CD14-positive monocyte (primary cell): Measurements from ENCODE around the gene NEU1. TPM values are rescaled to one million over a fixed set of nuclear protein-coding genes. Genes with fewer than 3 reads are reported as not detected.

Experiments
- DNase-seq, 3 donors: peaks; one replicate each; pipeline ENCODE4 v3.0.0-alpha.2; 2011 to 2022
- H2AFZ ChIP-seq: 2 replicates; pipeline ENCODE4 v1.6.0; 2012; ENCODE audit warnings: mild to moderate bottlenecking, low read depth, low read length, inconsistent platforms; ENCODE audit not compliant: insufficient read depth, poor library complexity, severe bottlenecking
- H3K27ac ChIP-seq, 2 donors: 1 replicate in 1 of 2; 2 replicates in 1 of 2; pipeline ENCODE4 v1.5.1; 2012 to 2013; ENCODE audit warnings: low read length in 2 of 2, control low read depth in 1 of 2, inconsistent platforms in 1 of 2, low read depth in 1 of 2, mild to moderate bottlenecking in 1 of 2
- H3K27me3 ChIP-seq, 2 donors: one replicate each; pipeline versions ENCODE4 v1.6.0 to v1.6.1; 2011 to 2013; ENCODE audit warnings: low read length in 2 of 2; ENCODE audit not compliant: control insufficient read depth in 2 of 2, insufficient read depth in 2 of 2
- H3K36me3 ChIP-seq, 2 donors: replicated peaks in 1 of 2; 1 replicate in 1 of 2; 2 replicates in 1 of 2; pipeline versions ENCODE4 v1.5.1 to v1.6.1; 2012 to 2013; ENCODE audit warnings: low read length in 2 of 2, control low read depth in 1 of 2, inconsistent platforms in 1 of 2, mild to moderate bottlenecking in 1 of 2; ENCODE audit not compliant: insufficient read depth in 2 of 2, control insufficient read depth in 1 of 2
- H3K4me1 ChIP-seq, 2 donors: 1 replicate in 1 of 2; 2 replicates in 1 of 2; pipeline versions ENCODE4 v1.5.1 to v1.6.1; 2012 to 2013; ENCODE audit warnings: low read length in 2 of 2, control low read depth in 1 of 2, inconsistent platforms in 1 of 2, mild to moderate bottlenecking in 1 of 2, moderate library complexity in 1 of 2; ENCODE audit not compliant: insufficient read depth in 2 of 2, control insufficient read depth in 1 of 2
- H3K4me2 ChIP-seq: replicated peaks from 2 replicates; pipeline ENCODE3; 2012; ENCODE audit warnings: low read length, moderate library complexity, mild to moderate bottlenecking; ENCODE audit not compliant: poor library complexity, severe bottlenecking; ENCODE audit errors: extremely low read depth
- H3K4me3 ChIP-seq, 3 experiments: fragments of 200-600 bp in 1 of 3; sonication (generic) in 1 of 3; replicated peaks in 1 of 3; 1 replicate in 2 of 3; 2 replicates in 1 of 3; pipeline ENCODE4 v1.5.1; 2011 to 2013; ENCODE audit warnings: low read length in 3 of 3, mild to moderate bottlenecking in 3 of 3, control low read depth in 2 of 3, low read depth in 2 of 3, inconsistent platforms in 1 of 3, moderate library complexity in 1 of 3
- H3K79me2 ChIP-seq: 2 replicates; pipeline ENCODE4 v1.6.0; 2012; ENCODE audit warnings: mild to moderate bottlenecking, control low read depth, inconsistent platforms, low read length, moderate library complexity; ENCODE audit not compliant: insufficient read depth
- H3K9ac ChIP-seq: 2 replicates; pipeline ENCODE4 v1.6.0; 2017; ENCODE audit warnings: low read length, mild to moderate bottlenecking; ENCODE audit not compliant: insufficient read depth, poor library complexity, severe bottlenecking
- H3K9me3 ChIP-seq, 2 donors: replicated peaks in 1 of 2; 1 replicate in 1 of 2; 2 replicates in 1 of 2; pipeline versions ENCODE4 v1.5.1 to v1.6.1; 2012 to 2013; ENCODE audit warnings: low read length in 2 of 2, control low read depth in 1 of 2; ENCODE audit not compliant: control insufficient read depth in 1 of 2, insufficient read depth in 1 of 2
- H4K20me1 ChIP-seq: 2 replicates; pipeline ENCODE4 v1.6.0; 2012; ENCODE audit warnings: mild to moderate bottlenecking, low read length, control low read depth, moderate library complexity; ENCODE audit not compliant: insufficient read depth
- H3K27ac Mint-ChIP-seq, 7 donors: one replicate each; pipeline ENCODE4 v1.8.0; 2020; ENCODE audit warnings: mild to moderate bottlenecking in 7 of 7, mixed read lengths in 7 of 7, moderate library complexity in 6 of 7, inconsistent platforms in 2 of 7
- H3K27me3 Mint-ChIP-seq, 3 donors: one replicate each; pipeline ENCODE4 v1.8.0; 2021 to 2022; ENCODE audit warnings: low read depth in 3 of 3, mild to moderate bottlenecking in 3 of 3, mixed read lengths in 3 of 3, moderate library complexity in 3 of 3, inconsistent platforms in 1 of 3
- H3K36me3 Mint-ChIP-seq, 2 donors: one replicate each; pipeline ENCODE4 v1.8.0; 2020; ENCODE audit warnings: mixed read lengths in 2 of 2, inconsistent platforms in 1 of 2, mild to moderate bottlenecking in 1 of 2
- H3K4me1 Mint-ChIP-seq: one replicate; pipeline ENCODE4 v1.8.0; 2020; ENCODE audit warnings: mild to moderate bottlenecking, mixed read lengths
- H3K4me3 Mint-ChIP-seq, 2 donors: one replicate each; pipeline ENCODE4 v1.8.0; 2020; ENCODE audit warnings: mild to moderate bottlenecking in 2 of 2, mixed read lengths in 2 of 2, moderate library complexity in 1 of 2
- H3K9me3 Mint-ChIP-seq, 7 donors: one replicate each; pipeline ENCODE4 v1.8.0; 2020 to 2022; ENCODE audit warnings: mixed read lengths in 7 of 7, mild to moderate bottlenecking in 6 of 7, moderate library complexity in 6 of 7, inconsistent platforms in 2 of 7
- WGBS: methylation state at CpG from one replicate; pipeline ENCODE4 v1.1.5; 2013; ENCODE audit warnings: missing lambda C conversion rate; ENCODE audit not compliant: insufficient coverage; 5-methylcytosine and 5-hydroxymethylcytosine counted together
- intact Hi-C, 2 donors: fragments of 100-400 bp; cut with micrococcal nuclease; formaldehyde crosslinking; loops; one replicate each; pipeline versions ENCODE4 v1.15.0 to v1.15.1; 2023
- polyA plus RNA-seq, 3 donors: library from polyadenylated mRNA; depleted of rRNA in 1 of 3; unstranded in 2 of 3; stranded (reverse) in 1 of 3; fragments of 300-500 nt in 2 of 3; fragments of >200 nt in 1 of 3; fragmentation: Illumina TruSeq in 2 of 3; gene quantifications; 1 replicate in 2 of 3; 2 replicates in 1 of 3; pipeline ENCODE4 v1.2.3, GENCODE V29; 2012 to 2021
- TF ChIP-seq, protein P1 (sequence below): fragments of 200-600 bp; IDR thresholded peaks from one replicate; pipeline ENCODE4 v1.8.0; 2022; ENCODE audit warnings: antibody characterized with exemption, mild to moderate bottlenecking

NEU1 gene
- polyA plus RNA-seq, 3 donors = 70.2 to 89.5 (median 81.8) TPM

DNA sequence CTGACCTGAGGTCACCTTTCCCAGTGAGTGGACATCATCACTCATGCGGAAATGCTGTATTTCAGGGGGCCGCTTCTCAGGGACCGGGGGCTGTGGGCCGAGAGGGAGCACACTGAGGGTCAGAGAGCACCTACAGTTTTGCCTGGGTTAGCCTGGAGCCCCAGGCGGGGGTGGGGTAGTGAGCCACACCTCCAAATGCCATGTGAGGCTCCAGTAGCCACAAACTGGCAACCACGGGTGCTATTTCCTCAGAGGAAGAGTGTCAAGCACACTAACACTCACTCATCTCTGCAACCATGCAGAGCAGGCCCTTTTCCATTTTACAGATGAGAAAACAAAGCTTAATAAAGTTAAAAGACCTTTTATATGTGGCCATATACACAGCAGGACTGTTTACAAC, 30.2 kb upstream of the NEU1 start:
- WGBS = 78% methylated on average over 6 of the region's 6 CpGs
- peaks cover 41 to 60% of the 10 kb centered on the region in 2 donors for H3K36me3 Mint-ChIP-seq
- Histone ChIP-seq H2AFZ (no peak overlapping the region), H3K9ac (no peak overlapping the region), H3K9me3 (no peaks in the 10 kb centered on the region), H3K27ac (no peak overlapping the region), H4K20me1 (no peaks in the 10 kb centered on the region), H3K4me3 (no peak overlapping the region), H3K4me1 (peaks cover 6 to 13% of the 10 kb centered on the region in 2 donors), H3K79me2 (peaks cover 7% of the 10 kb centered on the region), H3K4me2 (no peak overlapping the region), H3K27me3 (no peaks in the 10 kb centered on the region), H3K36me3 (peaks cover 46 to 63% of the 10 kb centered on the region in 2 donors)
- H3K4me1 Mint-ChIP-seq = peaks cover 11% of the 10 kb centered on the region
- peak overlapping the region in 2 of 7 donors; percentile 27 to 37 for H3K27ac Mint-ChIP-seq
- no peaks in the 10 kb centered on the region for H3K9me3 Mint-ChIP-seq
- no peaks in the 10 kb centered on the region for H3K27me3 Mint-ChIP-seq
- intact Hi-C loops = no loop called here
- TF ChIP-seq, protein P1, sequence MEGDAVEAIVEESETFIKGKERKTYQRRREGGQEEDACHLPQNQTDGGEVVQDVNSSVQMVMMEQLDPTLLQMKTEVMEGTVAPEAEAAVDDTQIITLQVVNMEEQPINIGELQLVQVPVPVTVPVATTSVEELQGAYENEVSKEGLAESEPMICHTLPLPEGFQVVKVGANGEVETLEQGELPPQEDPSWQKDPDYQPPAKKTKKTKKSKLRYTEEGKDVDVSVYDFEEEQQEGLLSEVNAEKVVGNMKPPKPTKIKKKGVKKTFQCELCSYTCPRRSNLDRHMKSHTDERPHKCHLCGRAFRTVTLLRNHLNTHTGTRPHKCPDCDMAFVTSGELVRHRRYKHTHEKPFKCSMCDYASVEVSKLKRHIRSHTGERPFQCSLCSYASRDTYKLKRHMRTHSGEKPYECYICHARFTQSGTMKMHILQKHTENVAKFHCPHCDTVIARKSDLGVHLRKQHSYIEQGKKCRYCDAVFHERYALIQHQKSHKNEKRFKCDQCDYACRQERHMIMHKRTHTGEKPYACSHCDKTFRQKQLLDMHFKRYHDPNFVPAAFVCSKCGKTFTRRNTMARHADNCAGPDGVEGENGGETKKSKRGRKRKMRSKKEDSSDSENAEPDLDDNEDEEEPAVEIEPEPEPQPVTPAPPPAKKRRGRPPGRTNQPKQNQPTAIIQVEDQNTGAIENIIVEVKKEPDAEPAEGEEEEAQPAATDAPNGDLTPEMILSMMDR = no peak
- DNase-seq = no peak
- H3K4me3 Mint-ChIP-seq = no peak overlapping the region

DNA sequence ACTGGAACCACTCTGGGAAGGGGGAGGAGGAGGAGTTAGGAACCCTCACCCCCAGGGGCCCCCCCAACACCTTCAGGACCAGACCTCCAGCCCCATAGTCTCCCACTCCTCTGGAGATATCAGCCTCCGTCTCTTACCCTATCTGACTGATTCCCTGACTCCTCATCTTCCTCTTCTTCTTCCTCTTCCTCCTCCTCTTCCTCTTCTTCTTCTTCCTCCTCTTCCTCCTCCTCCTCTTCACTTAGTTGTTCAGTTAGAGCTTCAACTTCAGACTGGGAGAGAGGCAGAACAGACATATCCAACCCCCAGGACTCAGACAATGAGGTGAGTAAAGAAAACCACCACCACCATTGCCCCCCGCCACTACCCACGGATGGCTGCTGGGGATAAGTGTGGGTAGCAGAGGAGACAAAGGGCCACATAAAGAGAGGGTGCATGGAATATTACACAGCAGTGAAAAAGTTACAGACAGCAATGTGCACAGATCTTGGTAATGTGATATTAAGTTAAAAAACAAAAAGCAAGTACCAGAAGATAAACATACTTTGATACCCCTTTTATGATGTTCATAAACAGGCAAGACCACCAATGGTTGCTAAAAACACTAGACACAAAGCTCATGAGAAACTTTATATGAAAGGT, 26.8 kb upstream of the NEU1 start:
- H3K36me3 Mint-ChIP-seq = peaks cover 64 to 88% of the 10 kb centered on the region in 2 donors
- peak overlapping the region in 1 of 2 donors; percentile 2 for H3K27ac ChIP-seq
- H3K36me3 ChIP-seq = peaks cover 71 to 84% of the 10 kb centered on the region in 2 donors
- TF ChIP-seq, protein P1 = no peak
- no peak for DNase-seq
- intact Hi-C loops = no loop called here
- no peaks in the 10 kb centered on the region for H4K20me1 ChIP-seq
- no peak overlapping the region for H3K4me3 Mint-ChIP-seq
- H3K9ac ChIP-seq = no peak overlapping the region
- H3K4me2 ChIP-seq = no peak overlapping the region
- H3K9me3 Mint-ChIP-seq = no peaks in the 10 kb centered on the region
- no peak overlapping the region for H3K4me3 ChIP-seq
- H3K27me3 ChIP-seq = no peaks in the 10 kb centered on the region
- H3K79me2 ChIP-seq = no peaks in the 10 kb centered on the region
- no peaks in the 10 kb centered on the region for H3K4me1 ChIP-seq
- no peaks in the 10 kb centered on the region for H3K27me3 Mint-ChIP-seq
- H3K4me1 Mint-ChIP-seq = peaks cover 2% of the 10 kb centered on the region
- H3K27ac Mint-ChIP-seq = peak overlapping the region in 3 of 7 donors; percentile 1 to 83 (median 71)
- WGBS = 83% methylated on average over 1 of the region's 3 CpGs
- H3K9me3 ChIP-seq = no peaks in the 10 kb centered on the region
- H2AFZ ChIP-seq = no peak overlapping the region
